NB4 (cell line): ENCODE data around the gene TMCC1.

Experiments
- MYC ChIP-seq: IDR thresholded peaks from 2 replicates; pipeline ENCODE4 v1.6.1; 2011; ENCODE audit warnings: low read depth, low read length
- POLR2A ChIP-seq: IDR thresholded peaks from 2 replicates; pipeline ENCODE4 v1.6.1; 2011; ENCODE audit warnings: mild to moderate bottlenecking; ENCODE audit not compliant: insufficient read length; ENCODE audit errors: extremely low read depth
- TF ChIP-seq, protein P1 (sequence below): IDR thresholded peaks from one replicate; pipeline ENCODE4 v1.5.1; 2012; ENCODE audit warnings: low read depth, low read length

DNA sequence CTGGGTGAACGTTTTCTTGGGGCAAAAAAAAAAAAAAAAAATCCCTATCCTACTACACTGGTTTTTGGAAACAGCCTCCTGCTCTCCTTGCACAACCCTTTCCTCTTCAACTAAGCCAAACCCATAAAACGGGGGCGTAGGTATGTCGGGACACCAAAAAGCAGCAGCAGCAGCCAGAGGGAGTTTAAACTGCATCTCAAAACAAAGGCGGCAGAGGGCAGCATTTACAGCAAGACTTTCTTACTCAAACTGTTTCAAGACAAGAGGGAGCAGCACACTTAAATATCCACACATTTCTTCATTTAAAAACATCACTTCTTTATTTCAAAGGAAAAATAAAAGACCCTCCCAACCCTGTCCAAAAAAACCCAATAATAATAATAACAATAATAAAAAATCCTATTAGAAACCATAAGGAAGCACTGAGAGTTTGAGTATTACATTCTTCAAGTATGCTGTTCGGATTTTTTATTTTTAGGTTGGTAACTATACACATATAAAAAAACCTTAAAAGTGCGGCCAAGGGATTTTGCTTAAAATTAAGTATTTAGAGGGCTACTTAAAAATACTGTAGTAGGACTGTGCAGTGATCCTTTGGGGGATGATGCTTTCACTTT, 243.1 kb downstream of the TMCC1 start:
- TF ChIP-seq, protein P1, sequence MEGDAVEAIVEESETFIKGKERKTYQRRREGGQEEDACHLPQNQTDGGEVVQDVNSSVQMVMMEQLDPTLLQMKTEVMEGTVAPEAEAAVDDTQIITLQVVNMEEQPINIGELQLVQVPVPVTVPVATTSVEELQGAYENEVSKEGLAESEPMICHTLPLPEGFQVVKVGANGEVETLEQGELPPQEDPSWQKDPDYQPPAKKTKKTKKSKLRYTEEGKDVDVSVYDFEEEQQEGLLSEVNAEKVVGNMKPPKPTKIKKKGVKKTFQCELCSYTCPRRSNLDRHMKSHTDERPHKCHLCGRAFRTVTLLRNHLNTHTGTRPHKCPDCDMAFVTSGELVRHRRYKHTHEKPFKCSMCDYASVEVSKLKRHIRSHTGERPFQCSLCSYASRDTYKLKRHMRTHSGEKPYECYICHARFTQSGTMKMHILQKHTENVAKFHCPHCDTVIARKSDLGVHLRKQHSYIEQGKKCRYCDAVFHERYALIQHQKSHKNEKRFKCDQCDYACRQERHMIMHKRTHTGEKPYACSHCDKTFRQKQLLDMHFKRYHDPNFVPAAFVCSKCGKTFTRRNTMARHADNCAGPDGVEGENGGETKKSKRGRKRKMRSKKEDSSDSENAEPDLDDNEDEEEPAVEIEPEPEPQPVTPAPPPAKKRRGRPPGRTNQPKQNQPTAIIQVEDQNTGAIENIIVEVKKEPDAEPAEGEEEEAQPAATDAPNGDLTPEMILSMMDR = peak; percentile 49
- TF ChIP-seq POLR2A (no peak), MYC (no peak)
